NCI-H526 treated with DMSO at 0.1 percent for 48 hours (cell line): ENCODE results near the gene KIF26B.

Experiments
- DNase-seq: peaks from one replicate; lab custom pipeline; 2025; lab: John Stamatoyannopoulos, UW

Gene KIF26B

GRCh38 chr1:245512181-245512888, 357.6 kb downstream of the KIF26B start:
- DNase-seq: no peak

GRCh38 chr1:245512980-245513578, 358.3 kb downstream of the KIF26B start:
- no peak for DNase-seq

GRCh38 chr1:245516284-245516759, 361.5 kb downstream of the KIF26B start:
- DNase-seq: no peak

- DNase-seq: no peak
Measured at GRCh38 chr1:245520611-245521010, 365.8 kb downstream of the KIF26B start.

- no peak for DNase-seq
Measured at GRCh38 chr1:245526141-245526540, 371.4 kb downstream of the KIF26B start.

- DNase-seq: no peak
Measured at GRCh38 chr1:245528258-245528635, 373.5 kb downstream of the KIF26B start.

- DNase-seq: no peak
Measured at GRCh38 chr1:245530937-245531336, 376.2 kb downstream of the KIF26B start.

- no peak for DNase-seq
Measured at GRCh38 chr1:245537992-245538391, 383.2 kb downstream of the KIF26B start.

- no peak for DNase-seq
Measured at GRCh38 chr1:245538671-245539070, 383.9 kb downstream of the KIF26B start.

- no peak for DNase-seq
Measured at GRCh38 chr1:245541369-245541768, 386.6 kb downstream of the KIF26B start.

GRCh38 chr1:245542365-245542764, 387.6 kb downstream of the KIF26B start:
- no peak for DNase-seq

- no peak for DNase-seq
Measured at GRCh38 chr1:245544236-245544635, 389.5 kb downstream of the KIF26B start.

GRCh38 chr1:245546875-245547274, 392.1 kb downstream of the KIF26B start:
- DNase-seq: no peak

- no peak for DNase-seq
Measured at GRCh38 chr1:245549996-245550719, 395.4 kb downstream of the KIF26B start.

GRCh38 chr1:245550720-245551043, 395.9 kb downstream of the KIF26B start:
- DNase-seq: no peak

- DNase-seq: no peak
Measured at GRCh38 chr1:245551536-245551935, 396.8 kb downstream of the KIF26B start.

GRCh38 chr1:245552331-245552730, 397.5 kb downstream of the KIF26B start:
- no peak for DNase-seq

- no peak for DNase-seq
Measured at GRCh38 chr1:245556057-245556456, 401.3 kb downstream of the KIF26B start.

GRCh38 chr1:245558069-245558468, 403.3 kb downstream of the KIF26B start:
- DNase-seq: no peak

- DNase-seq: no peak
Measured at GRCh38 chr1:245560316-245560859, 405.6 kb downstream of the KIF26B start.

- no peak for DNase-seq
Measured at GRCh38 chr1:245561665-245562234, 407.0 kb downstream of the KIF26B start.

GRCh38 chr1:245566134-245566533, 411.3 kb downstream of the KIF26B start:
- DNase-seq: no peak

GRCh38 chr1:245566952-245567351, 412.2 kb downstream of the KIF26B start:
- no peak for DNase-seq
